GM21367 (cell line): Measurements from ENCODE around the gene HBG2.
A peak's percentile ranks its signal among the peaks of the same experiment; 100 is the strongest.
"Not testable (repeated sequence)": the region's sequence is repeated elsewhere in the genome, so short reads cannot be mapped to it uniquely, and the experiment has no call there.

Source experiments
- ATAC-seq: cut with Tn5 transposase; IDR thresholded peaks from one replicate; pipeline ENCODE4 v1.9.1; 2021; ENCODE audit not compliant: unreplicated experiment

HBG2 gene

GRCh38 chr11:5254646-5255413, at the start of gene HBG2:
Gene HBG2, minus strand, starts transcription at chr11:5254781. Its CDS starts 53 bp downstream, at chr11:5254728.
- ATAC-seq = not testable (repeated sequence)

DNA sequence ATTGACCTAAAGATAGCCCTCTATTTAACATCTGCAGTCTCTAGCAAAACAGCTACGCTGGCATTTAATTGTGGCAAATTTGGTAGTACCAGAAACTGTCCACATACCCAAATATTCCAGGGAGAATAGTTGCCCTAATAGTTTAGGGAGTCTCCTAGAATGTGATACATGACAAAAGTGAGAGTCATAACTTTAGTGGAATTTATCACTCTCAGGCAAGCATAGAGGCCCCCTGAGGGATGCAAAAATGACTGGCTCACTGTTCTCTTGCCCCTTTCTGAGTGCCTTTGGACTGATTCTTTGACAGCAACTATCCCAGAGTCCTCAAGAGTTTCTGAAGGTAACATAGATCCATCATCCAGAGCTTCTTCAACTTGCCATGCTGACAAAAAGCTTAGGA, 49.5 kb upstream of the HBG2 start:
- ATAC-seq = no peak

- no peak for ATAC-seq
Measured at GRCh38 chr11:5303626-5304025, 49.0 kb upstream of the HBG2 start.

DNA sequence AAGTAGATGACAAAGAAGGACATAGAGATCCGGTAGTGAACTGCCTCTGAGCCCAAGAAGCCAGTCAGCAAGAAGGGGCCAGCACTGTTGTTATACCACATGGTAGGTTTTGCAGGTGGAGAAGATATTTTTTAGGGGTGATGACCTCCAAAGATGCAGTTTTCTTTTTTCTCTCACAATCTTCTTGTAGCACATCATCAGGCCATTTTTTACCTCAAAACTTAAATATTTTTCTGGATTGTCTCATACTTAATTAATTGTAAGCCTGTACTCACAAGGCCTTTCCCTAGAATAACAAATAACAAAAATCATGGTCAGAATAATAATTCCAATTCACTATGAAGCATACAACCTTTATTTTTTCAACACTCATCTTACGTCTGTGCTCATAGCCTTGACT, 47.3 kb upstream of the HBG2 start, which contains the start of gene OR51B4:
OR51B4 (minus strand) TSS at position 101 of the 400 bp plus-strand sequence; CDS start at position 101, 0 bp downstream.
- ATAC-seq = no peak

DNA sequence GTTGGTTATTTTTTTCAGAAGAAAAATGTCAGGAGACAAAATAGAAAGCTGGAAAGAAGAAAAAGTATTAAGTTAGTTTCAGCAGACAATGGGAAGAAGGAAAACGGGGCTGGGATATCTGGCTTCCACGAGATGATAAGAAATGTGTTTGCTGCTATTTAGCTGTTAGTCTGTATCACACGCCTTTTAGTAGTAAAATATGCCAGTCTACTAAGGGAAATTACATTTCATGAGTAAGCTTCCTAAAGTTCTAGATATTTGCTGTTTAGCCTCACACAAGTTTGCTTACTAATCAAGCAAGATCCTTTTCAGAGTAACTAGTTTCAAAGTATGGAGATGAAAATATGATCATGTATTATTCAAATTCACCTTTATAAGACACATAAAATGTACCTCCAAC, 45.7 kb upstream of the HBG2 start:
- ATAC-seq = no peak

DNA sequence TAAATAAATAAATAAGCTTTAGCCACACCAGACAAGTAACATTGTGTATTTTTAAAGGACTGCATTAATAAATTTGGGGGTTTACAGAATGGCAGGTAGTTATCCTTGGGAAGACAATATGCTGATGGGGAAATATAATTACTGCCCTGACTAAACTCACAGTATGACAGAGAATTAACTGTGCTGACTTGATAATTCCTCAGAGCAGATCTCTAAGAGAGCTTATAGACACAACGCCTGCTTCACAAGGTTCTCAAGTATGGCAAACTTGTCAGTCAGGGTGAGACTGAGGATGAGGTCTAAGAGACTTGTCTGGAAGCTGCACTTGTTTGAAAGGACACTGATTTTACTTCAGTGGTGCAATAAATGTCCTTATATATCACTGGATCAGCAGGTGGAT, 43.9 kb upstream of the HBG2 start:
- no peak for ATAC-seq

- ATAC-seq = no peak
Measured at GRCh38 chr11:5297721-5298323, 43.2 kb upstream of the HBG2 start.

DNA sequence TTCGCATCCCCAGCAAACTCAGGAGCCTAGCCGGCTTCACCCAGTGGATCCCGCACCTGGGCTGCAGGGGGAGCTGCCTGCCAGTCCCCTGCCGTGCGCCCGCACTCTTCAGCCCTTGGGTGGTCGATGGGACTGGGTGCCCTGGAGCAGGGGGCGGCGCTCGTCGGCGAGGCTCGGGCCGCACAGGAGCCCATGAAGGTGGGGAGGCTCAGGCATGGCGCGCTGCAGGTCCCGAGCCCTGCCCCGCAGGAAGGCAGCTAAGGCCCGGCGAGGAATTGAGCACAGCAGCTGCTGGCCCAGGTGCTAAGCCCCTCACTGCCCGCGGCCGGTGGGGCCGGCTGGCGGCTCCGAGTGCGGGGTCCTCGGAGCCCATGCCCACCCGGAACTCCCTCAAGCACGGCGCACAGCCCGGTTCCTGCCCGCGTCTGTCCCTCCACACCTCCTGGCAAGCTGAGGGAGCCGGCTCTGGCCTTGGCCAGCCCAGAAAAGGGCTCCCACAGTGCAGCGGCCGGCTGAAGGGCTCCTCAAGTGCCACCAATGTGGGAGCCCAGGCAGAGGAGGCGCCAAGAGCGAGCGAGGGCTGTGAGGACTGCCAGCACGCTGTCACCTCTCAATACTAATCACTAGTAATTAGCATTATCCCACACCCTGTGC, 39.9 kb upstream of the HBG2 start:
- ATAC-seq = not testable (repeated sequence)

DNA sequence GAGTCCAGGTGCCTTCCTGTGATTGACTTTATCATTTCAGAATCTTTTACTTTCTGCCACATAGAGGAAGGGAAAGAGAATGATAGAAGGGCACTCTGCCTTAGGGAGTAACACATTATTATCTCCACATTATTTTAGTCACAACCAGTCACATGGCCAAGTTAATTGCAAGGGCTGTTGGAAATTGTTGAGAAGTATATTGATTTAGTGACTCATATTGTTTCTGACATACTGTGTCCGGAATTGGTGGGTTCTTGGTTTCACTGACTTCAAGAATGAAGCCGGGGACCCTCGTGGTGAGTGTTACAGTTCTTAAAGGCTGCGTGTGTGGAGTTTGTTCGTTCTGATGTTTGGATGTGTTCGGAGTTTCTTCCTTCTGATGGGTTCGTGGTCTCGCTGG, 38.4 kb upstream of the HBG2 start:
- ATAC-seq = no peak

DNA sequence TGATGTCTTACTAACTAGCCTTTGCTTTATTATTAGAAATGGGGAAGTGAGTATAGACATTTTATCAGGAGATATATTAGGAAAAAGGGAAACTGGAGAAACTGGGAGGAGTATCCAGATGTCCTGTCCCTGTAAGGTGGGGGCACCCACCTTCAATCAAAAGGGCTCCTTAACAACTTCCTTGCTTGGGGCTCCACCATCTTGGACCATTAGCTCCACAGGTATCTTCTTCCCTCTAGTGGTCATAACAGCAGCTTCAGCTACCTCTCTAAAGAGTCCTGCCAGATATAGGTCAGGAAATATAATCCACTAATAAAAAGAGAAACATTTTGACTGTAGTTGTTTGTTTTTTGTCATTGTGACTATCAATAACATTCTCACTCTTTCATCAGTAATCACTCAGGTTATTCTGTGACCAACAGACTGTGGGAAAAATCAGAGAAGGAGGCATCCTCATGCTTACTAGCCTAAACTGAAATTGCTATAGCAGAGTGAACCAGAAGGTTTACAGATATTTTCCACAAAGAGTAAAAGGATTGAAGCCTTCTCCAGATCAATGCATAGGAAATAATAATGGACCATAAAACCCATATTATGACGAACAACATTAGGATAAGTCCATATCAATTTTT, 36.7 kb upstream of the HBG2 start:
- peak; percentile 95 for ATAC-seq

GRCh38 chr11:5290106-5290505, 35.5 kb upstream of the HBG2 start:
- ATAC-seq = no peak

GRCh38 chr11:5289696-5290095, 35.1 kb upstream of the HBG2 start:
- no peak for ATAC-seq

DNA sequence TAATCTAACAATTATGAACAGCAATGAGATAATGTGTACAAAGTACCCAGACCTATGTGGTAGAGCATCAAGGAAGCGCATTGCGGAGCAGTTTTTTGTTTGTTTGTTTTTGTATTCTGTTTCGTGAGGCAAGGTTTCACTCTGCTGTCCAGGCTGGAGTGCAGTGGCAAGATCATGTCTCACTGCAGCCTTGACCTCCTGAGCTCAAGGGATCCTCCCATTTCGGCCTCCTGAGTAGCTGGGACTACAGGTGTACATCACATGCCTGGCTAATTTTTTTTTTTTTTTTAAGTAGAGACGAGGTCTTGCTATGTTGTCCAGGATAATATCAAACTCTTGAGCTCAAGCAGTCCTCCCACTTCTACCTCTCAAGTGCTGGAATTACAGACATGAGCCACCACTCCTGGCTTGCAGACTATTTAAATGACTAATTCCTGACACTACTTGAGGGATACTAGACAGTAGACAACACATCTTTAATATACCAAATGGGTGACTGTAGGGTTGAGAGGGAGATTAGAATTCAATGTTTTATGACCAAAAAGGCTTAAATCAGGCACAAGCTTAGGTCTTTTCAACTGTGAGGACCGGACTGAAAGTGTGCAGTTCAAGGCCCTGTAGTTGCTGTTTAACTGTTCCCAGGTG, 34.4 kb upstream of the HBG2 start:
- ATAC-seq = no peak

DNA sequence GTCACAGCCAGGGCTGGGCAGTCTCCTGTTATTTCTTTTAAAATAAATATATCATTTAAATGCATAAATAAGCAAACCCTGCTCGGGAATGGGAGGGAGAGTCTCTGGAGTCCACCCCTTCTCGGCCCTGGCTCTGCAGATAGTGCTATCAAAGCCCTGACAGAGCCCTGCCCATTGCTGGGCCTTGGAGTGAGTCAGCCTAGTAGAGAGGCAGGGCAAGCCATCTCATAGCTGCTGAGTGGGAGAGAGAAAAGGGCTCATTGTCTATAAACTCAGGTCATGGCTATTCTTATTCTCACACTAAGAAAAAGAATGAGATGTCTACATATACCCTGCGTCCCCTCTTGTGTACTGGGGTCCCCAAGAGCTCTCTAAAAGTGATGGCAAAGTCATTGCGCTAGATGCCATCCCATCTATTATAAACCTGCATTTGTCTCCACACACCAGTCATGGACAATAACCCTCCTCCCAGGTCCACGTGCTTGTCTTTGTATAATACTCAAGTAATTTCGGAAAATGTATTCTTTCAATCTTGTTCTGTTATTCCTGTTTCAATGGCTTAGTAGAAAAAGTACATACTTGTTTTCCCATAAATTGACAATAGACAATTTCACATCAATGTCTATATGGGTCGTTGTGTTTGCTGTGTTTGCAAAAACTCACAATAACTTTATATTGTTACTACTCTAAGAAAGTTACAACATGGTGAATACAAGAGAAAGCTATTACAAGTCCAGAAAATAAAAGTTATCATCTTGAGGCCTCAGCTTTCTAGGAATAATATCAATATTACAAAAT, 33.7 kb upstream of the HBG2 start:
- ATAC-seq = no peak

DNA sequence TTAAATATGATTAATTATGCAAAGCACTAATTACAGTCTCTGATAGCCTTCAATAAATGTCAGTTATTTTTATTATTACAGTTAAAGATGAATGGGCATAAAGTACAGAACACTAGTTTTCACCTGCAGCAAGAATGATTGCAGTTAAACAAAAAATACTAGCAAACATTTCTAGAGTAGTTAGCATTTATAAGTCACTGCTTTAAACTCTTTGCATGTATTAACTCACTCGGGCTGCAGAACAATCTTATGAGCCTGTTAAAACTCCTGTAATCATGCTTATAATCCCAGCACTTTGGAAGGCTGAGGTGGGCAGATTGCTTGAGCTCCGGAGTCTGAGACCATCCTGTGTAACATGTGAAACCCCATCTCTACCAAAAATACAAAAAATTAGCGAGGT, 32.3 kb upstream of the HBG2 start:
- ATAC-seq = no peak

GRCh38 chr11:5286351-5286750, 31.8 kb upstream of the HBG2 start:
- no peak for ATAC-seq

DNA sequence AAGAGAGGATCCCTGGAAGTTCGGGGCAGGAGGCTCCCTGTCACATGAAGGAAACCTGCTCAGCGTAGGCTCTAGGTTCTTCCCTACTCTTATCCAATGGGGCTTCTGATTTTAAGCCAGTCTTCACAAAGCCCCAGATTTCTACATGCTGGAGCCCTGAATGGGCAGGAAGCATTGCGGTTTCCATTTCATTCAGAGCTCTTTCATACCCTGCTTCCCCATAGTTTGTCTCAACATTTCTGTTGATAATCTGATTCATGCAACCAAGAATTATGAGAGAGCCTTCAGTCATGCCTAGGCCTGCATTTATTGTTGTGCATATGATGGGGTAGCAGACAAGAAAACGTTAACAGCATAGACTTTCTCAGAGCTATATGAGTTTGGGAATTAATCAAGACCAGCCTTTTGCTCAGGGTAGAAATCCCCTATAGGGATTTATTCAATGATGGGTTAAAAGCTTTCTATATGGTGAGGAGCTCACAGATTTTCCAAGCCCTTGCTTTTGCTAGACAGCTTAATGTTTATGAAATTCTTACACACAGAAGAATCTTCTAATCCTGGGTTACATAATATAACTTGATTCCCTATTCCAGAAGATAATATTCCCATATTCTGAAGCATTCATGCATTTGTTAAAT, 31.2 kb upstream of the HBG2 start:
- ATAC-seq = no peak

DNA sequence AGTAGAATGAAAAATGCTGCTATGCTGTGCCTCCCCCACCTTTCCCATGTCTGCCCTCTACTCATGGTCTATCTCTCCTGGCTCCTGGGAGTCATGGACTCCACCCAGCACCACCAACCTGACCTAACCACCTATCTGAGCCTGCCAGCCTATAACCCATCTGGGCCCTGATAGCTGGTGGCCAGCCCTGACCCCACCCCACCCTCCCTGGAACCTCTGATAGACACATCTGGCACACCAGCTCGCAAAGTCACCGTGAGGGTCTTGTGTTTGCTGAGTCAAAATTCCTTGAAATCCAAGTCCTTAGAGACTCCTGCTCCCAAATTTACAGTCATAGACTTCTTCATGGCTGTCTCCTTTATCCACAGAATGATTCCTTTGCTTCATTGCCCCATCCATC, 30.1 kb upstream of the HBG2 start:
- ATAC-seq = no peak

- ATAC-seq = no peak
Measured at GRCh38 chr11:5283882-5284281, 29.3 kb upstream of the HBG2 start.

DNA sequence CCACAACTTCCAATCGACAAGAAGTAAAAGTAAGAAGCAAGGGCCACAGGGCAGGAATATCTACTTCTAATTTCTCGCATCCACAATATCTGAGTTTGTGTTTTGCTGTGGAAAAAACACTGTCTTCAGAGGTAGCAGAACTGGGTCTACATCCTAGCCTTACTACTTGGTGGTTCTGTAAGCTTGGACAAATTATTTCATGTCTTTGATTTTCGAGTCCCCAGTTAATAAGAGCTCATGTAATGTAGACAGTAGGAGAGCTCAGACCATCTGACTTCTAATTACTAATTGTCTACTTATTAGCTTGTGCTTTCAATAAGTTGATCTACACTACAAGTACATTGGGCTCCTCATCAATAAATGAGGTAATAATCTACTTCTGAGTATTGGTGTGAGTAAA, 28.5 kb upstream of the HBG2 start:
- ATAC-seq = no peak
